WERI-Rb-1 (cell line): ENCODE measurements around the gene DMBT1.

Experiments
- DNase-seq: peaks from one replicate; pipeline ENCODE4 v3.0.0-alpha.2; 2020
- H3K27ac ChIP-seq: fragments of 250-450 bp; sonication (Bioruptor Pico); 2 replicates; pipeline ENCODE4 v1.5.1; 2020; ENCODE audit warnings: mild to moderate bottlenecking, moderate library complexity
- H3K27me3 ChIP-seq: fragments of 250-450 bp; sonication (Bioruptor Pico); 2 replicates; pipeline ENCODE4 v1.5.1; 2021; ENCODE audit warnings: mild to moderate bottlenecking, low read depth, moderate library complexity; ENCODE audit not compliant: insufficient read depth, severe bottlenecking
- H3K36me3 ChIP-seq: fragments of 250-450 bp; sonication (Bioruptor Pico); 2 replicates; pipeline ENCODE4 v1.5.1; 2020; ENCODE audit warnings: mild to moderate bottlenecking, moderate library complexity
- H3K4me3 ChIP-seq: 2 replicates; pipeline ENCODE4 v1.5.1; 2011; ENCODE audit warnings: low read depth, mild to moderate bottlenecking, control low read depth, low read length
- H3K9me3 ChIP-seq: fragments of 250-450 bp; sonication (Bioruptor Pico); 2 replicates; pipeline ENCODE4 v1.5.1; 2021; ENCODE audit warnings: mild to moderate bottlenecking, moderate library complexity; ENCODE audit not compliant: severe bottlenecking
- TF ChIP-seq, protein P1 (sequence below): IDR thresholded peaks from 2 replicates; pipeline ENCODE4 v1.5.1; 2011; ENCODE audit warnings: low read depth, mild to moderate bottlenecking, control low read depth, inconsistent platforms, low read length

The DMBT1 gene

DNA sequence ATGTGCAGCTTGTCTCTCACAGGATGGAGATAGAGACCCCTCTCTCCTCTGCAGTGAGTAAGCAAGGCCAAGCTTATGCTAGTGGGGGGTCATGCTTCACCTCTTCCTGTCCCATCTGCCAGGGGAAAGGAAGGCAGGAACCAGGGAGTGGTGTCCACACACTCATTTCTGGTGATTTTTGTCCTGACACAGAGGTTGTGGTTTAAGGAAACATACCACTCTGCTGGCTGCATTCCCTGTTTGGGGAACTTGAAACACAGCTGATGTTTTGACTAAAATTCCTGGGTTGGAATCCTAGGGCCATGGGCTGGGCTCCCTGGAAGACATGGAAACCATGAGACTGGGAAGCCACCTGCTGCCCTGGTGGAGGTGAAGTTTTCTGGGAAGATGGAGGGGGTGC lies 117.7 kb downstream of the DMBT1 start:
- Histone ChIP-seq H3K9me3 (no peaks in the 10 kb centered on the region), H3K36me3 (no peaks in the 10 kb centered on the region), H3K27me3 (peaks cover 56% of the 10 kb centered on the region), H3K27ac (no peak overlapping the region), H3K4me3 (no peak overlapping the region)
- TF ChIP-seq, protein P1, sequence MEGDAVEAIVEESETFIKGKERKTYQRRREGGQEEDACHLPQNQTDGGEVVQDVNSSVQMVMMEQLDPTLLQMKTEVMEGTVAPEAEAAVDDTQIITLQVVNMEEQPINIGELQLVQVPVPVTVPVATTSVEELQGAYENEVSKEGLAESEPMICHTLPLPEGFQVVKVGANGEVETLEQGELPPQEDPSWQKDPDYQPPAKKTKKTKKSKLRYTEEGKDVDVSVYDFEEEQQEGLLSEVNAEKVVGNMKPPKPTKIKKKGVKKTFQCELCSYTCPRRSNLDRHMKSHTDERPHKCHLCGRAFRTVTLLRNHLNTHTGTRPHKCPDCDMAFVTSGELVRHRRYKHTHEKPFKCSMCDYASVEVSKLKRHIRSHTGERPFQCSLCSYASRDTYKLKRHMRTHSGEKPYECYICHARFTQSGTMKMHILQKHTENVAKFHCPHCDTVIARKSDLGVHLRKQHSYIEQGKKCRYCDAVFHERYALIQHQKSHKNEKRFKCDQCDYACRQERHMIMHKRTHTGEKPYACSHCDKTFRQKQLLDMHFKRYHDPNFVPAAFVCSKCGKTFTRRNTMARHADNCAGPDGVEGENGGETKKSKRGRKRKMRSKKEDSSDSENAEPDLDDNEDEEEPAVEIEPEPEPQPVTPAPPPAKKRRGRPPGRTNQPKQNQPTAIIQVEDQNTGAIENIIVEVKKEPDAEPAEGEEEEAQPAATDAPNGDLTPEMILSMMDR: no peak
- no peak for DNase-seq

DNA sequence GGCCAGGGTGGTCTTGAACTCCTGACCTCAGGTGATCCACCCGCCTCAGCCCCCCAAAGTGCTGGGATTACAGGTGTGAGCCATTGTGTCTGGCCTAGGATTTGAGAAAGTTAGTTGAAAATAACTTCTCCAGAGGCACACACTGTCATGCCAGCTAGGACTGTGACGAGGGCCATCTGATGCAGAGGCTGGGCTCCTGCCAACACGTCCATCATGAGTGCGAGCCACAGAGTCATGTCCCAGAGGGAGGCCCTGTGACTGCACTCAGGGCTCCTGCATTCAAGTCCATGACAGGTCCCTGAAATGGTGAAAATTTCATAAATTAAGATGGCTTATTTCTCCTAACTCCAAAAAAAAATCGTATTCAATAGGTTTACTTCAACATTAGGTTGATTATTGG lies 122.0 kb downstream of the DMBT1 start:
- no peaks in the 10 kb centered on the region for H3K9me3 ChIP-seq
- peaks cover 39% of the 10 kb centered on the region for H3K27me3 ChIP-seq
- no peak overlapping the region for H3K4me3 ChIP-seq
- DNase-seq: no peak
- TF ChIP-seq, protein P1: no peak
- H3K27ac ChIP-seq: no peak overlapping the region
- H3K36me3 ChIP-seq: no peaks in the 10 kb centered on the region

DNA sequence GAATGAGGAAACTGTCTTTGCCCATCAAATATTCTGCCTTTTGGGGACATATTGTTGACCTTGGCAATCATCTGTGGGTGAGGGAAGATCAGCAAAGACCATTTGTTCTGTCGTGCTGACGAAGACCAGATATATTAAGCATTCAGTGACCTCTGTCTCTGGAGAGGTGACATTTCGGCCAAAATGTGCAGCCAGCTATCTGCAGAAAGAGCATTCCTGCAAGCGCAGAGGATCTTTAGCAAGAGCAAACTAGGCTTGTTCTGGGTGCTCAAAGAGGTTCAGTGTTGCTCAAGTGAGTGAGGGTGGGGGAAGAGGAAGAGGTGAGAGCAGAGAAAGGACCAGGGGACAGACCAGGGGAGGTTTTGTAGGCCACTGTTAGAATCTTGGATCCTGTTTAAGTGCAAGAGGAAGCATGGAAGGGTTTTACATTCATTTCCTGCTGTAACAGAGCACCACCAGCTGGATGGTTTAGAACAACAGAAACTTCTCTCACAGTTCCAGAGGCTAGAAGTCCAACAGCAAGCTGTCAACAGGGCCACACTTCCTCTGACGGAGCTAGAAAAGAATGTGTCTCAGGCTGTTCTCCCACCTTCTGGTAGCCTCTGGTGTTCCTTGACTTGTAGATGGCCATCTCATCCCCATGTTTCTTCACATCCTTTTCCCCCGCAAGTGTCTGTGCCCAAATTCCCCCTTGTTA lies 127.9 kb downstream of the DMBT1 start:
- DNase-seq: no peak
- Histone ChIP-seq H3K36me3 (no peaks in the 10 kb centered on the region), H3K27me3 (peaks cover 36% of the 10 kb centered on the region), H3K9me3 (no peaks in the 10 kb centered on the region), H3K27ac (no peak overlapping the region), H3K4me3 (no peak overlapping the region)
- TF ChIP-seq, protein P1: no peak

DNA sequence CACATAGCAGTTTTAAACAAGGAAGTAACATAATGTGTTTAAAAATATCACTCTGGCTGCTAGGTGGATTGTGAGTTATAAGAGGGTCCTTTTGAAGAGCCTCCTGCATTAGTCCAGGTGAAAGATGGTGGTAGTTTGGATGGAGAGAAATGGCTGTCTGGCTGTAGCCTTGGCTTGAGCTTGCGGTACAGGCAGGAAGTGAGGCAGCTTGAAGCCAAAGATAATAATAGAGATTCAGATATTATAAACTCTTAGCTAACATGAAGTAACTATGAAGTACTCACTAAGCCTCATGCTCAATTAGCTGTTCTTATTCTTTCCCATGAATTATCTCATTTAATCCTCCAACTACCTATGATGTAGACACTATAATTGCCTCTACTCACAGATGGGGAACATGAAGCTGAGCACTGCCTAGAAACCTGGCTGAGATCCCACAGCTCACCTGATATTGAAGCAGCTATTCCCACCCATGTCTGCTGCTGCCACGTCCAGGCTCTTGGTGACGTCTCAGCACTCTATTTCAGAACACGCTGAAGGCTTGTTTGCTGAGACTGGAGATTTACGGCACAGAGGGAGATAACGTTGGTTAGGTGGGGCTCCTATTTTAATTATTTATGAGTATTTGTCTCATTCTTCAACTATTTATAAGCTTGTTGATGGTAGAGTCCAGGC lies 128.7 kb downstream of the DMBT1 start:
- Histone ChIP-seq H3K9me3 (no peaks in the 10 kb centered on the region), H3K27me3 (peaks cover 34% of the 10 kb centered on the region), H3K27ac (no peak overlapping the region), H3K36me3 (no peaks in the 10 kb centered on the region), H3K4me3 (no peak overlapping the region)
- no peak for DNase-seq
- TF ChIP-seq, protein P1: no peak

DNA sequence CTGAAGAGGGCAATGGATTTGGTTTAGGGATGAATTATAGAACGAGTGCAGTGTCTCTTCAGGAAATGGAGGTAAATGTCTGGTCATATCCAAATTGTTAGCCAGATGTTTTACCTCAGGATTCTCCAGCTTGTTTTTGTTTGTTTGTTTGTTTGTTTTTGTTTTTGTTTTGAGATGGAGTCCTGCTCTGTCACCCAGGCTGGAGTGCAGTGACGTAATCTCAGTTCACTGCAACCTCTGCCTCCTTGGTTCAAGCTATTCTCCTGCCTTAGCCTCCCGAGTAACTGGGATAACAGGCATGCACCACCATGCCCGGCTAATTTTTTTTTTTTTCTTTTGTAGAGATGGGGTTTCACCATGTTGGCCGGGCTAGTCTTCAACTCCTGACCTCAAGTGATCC lies 132.2 kb downstream of the DMBT1 start:
- Histone ChIP-seq H3K4me3 (no peak overlapping the region), H3K9me3 (no peaks in the 10 kb centered on the region), H3K36me3 (no peaks in the 10 kb centered on the region), H3K27ac (no peak overlapping the region), H3K27me3 (peaks cover 22% of the 10 kb centered on the region)
- TF ChIP-seq, protein P1: no peak
- DNase-seq: no peak
